ENCODE measurements around the gene EXPH5. TPM values are rescaled to one million over a fixed set of nuclear protein-coding genes. Genes with fewer than 3 reads are reported as not detected.

Gene EXPH5
- total and polyA plus RNA-seq, 2 of the 8 experiments (the other 6 are each of a cell fraction or from before 2014, with no cell fraction given), result 1.1 to 11.5 TPM

DNA sequence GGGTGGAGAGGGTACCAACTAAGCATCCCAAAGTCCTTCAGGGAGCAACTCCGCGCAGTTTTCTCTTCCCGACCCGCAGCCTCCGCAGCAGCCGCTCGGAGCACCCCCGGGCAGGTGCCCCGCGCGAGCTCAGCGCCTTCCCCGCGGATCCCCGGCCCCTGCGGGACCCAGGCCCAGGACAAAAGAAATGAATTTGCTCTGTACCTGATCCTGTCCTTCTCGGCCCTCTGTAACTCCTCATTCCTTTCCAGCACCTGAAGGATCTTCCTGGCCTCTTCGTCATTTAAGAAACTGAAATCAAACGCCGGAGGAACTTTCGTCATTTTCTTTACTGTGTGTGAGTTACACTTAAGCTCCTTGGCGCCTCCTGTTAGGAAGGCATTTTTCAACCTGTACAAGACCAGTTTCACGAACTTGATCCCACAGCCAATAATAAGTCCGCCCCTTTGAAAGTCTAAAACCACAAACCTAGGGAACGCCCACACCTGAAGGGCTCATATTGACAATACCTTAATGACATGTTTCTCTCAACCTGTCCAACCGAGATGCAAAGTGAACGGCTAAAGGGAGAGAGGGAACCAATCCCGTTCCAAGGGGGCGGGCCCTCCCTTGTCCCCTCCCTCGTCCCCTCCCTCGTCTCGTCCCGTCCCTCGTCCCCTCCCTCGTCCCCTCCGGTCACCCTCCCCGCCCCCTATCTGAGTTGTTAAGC, at the start of gene EXPH5 (continued):
- TF ChIP-seq, protein P1, sequence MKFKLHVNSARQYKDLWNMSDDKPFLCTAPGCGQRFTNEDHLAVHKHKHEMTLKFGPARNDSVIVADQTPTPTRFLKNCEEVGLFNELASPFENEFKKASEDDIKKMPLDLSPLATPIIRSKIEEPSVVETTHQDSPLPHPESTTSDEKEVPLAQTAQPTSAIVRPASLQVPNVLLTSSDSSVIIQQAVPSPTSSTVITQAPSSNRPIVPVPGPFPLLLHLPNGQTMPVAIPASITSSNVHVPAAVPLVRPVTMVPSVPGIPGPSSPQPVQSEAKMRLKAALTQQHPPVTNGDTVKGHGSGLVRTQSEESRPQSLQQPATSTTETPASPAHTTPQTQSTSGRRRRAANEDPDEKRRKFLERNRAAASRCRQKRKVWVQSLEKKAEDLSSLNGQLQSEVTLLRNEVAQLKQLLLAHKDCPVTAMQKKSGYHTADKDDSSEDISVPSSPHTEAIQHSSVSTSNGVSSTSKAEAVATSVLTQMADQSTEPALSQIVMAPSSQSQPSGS (IDR thresholded peaks at IDR 0.05; ENCODE audit: low read length), result no peak
- TF ChIP-seq RBBP5 (IDR thresholded peaks at IDR 0.05; ENCODE audit: borderline replicate concordance, low read depth, low read length) (no peak; the same call in 1 of the 2 replicates), KDM4A (IDR thresholded peaks at IDR 0.05; ENCODE audit: low read depth, low read length, severe bottlenecking) (peak; percentile 2), BRCA1 (IDR thresholded peaks at IDR 0.05; ENCODE audit: low read depth, low read length) (no peak), TAF1 (IDR thresholded peaks at IDR 0.05; ENCODE audit: low read depth, low read length) (peak; percentile 43; the same call in 1 of the 2 replicates), CHD2 (IDR thresholded peaks at IDR 0.05; ENCODE audit: low read length) (0 out of 2 replicates have a peak, but pooled peaks have one; percentile 36), SIN3A (conservative IDR thresholded peaks at IDR 0.05 in 1 of 2, IDR thresholded peaks at IDR 0.05 in 1 of 2; ENCODE audit: low read depth in 1 of 2, low read length in 2 of 2) (peak; percentile 50 to 88; a peak in 2 of 4 replicates), HDAC2 (IDR thresholded peaks at IDR 0.05; ENCODE audit: borderline replicate concordance in 1 of 2, low read depth in 2 of 2, low read length in 2 of 2) (peak in 1 of 2 experiments; percentile 89; a peak in 2 of 4 replicates), SP1 (IDR thresholded peaks at IDR 0.05; ENCODE audit: low read depth, low read length) (peak; percentile 75), POLR2A (IDR thresholded peaks at IDR 0.05; ENCODE audit: control extremely low read depth in 1 of 2, low read depth in 2 of 2, low read length in 2 of 2) (0 out of 3 replicates have a peak, but pooled peaks of 1 of the 2 experiments have one; percentile 8), RXRA (IDR thresholded peaks at IDR 0.05; ENCODE audit: insufficient read depth, low read depth, low read length) (no peak), RFX5 (IDR thresholded peaks at IDR 0.05; ENCODE audit: borderline replicate concordance, low read depth, low read length) (no peak)
